Activated CD4-positive, alpha-beta memory T cell treated with anti-CD3 and anti-CD28 coated beads, Interleukin-2, amount 10 ng/mL, durations not matched to agents 7 days and 5 days (primary cell): Measurements from ENCODE around the gene HMX1. TPM values are rescaled to one million over a fixed set of nuclear protein-coding genes. Genes with fewer than 3 reads are reported as not detected.

ENCODE experiments used
- CTCF ChIA-PET: fragments of 350-600 bp; sonication (Branson Sonifier 250); formaldehyde crosslinking; loops from one replicate; lab custom pipeline; 2021; ENCODE audit warnings: antibody characterized with exemption, inconsistent platforms; lab: Charles Lee
- POLR2A ChIA-PET: fragments of 350-600 bp; sonication (Branson Sonifier 250); formaldehyde crosslinking; loops from one replicate; lab custom pipeline; 2021; ENCODE audit warnings: antibody characterized with exemption; lab: Charles Lee
- DNase-seq: peaks from one replicate; pipeline ENCODE4 v3.0.0-alpha.2; 2020
- H3K27ac Mint-ChIP-seq: one replicate; pipeline ENCODE4 v1.8.0; 2021; ENCODE audit warnings: mild to moderate bottlenecking, mixed read lengths
- H3K27me3 Mint-ChIP-seq: one replicate; pipeline ENCODE4 v1.8.0; 2021; ENCODE audit warnings: mixed read lengths
- H3K36me3 Mint-ChIP-seq: one replicate; pipeline ENCODE4 v1.8.0; 2021; ENCODE audit warnings: low read depth, mixed read lengths
- H3K4me1 Mint-ChIP-seq: one replicate; pipeline ENCODE4 v1.8.0; 2021; ENCODE audit warnings: mixed read lengths
- H3K4me3 Mint-ChIP-seq: one replicate; pipeline ENCODE4 v1.8.0; 2021; ENCODE audit warnings: mild to moderate bottlenecking, mixed read lengths
- H3K9me3 Mint-ChIP-seq: one replicate; pipeline ENCODE4 v1.8.0; 2021; ENCODE audit warnings: mixed read lengths
- total RNA-seq, 2 experiments: library from RNA; stranded (reverse); gene quantifications; one replicate each; pipeline ENCODE4 v1.2.3, GENCODE V29; 2021

The HMX1 gene
- total RNA-seq, 2 experiments from 2014 or later = not detected

GRCh38 chr4:8893624-8894423, 22.2 kb upstream of the HMX1 start:
- ChIA-PET CTCF (no interaction called here), POLR2A (no interaction called here)
- Mint-ChIP-seq H3K4me3 (no peak overlapping the region), H3K27me3 (peaks cover 35% of the 10 kb centered on the region), H3K36me3 (no peaks in the 10 kb centered on the region), H3K4me1 (no peaks in the 10 kb centered on the region), H3K9me3 (no peaks in the 10 kb centered on the region), H3K27ac (no peak overlapping the region)
- no peak for DNase-seq

- CTCF ChIA-PET = no interaction called here
- H3K27ac Mint-ChIP-seq = no peak overlapping the region
- no peak overlapping the region for H3K4me3 Mint-ChIP-seq
- H3K9me3 Mint-ChIP-seq = no peaks in the 10 kb centered on the region
- H3K4me1 Mint-ChIP-seq = no peaks in the 10 kb centered on the region
- POLR2A ChIA-PET = no interaction called here
- no peak for DNase-seq
- peaks cover 37% of the 10 kb centered on the region for H3K27me3 Mint-ChIP-seq
- no peaks in the 10 kb centered on the region for H3K36me3 Mint-ChIP-seq
Observed at GRCh38 chr4:8893227-8893623, 21.6 kb upstream of the HMX1 start.

GRCh38 chr4:8892556-8893226, 21.1 kb upstream of the HMX1 start:
- Mint-ChIP-seq H3K27ac (no peak overlapping the region), H3K36me3 (no peaks in the 10 kb centered on the region), H3K9me3 (no peaks in the 10 kb centered on the region), H3K27me3 (peaks cover 40% of the 10 kb centered on the region), H3K4me1 (no peaks in the 10 kb centered on the region), H3K4me3 (no peak overlapping the region)
- ChIA-PET POLR2A (no interaction called here), CTCF (no interaction called here)
- no peak for DNase-seq

- DNase-seq = no peak
- peaks cover 40% of the 10 kb centered on the region for H3K27me3 Mint-ChIP-seq
- no peak overlapping the region for H3K27ac Mint-ChIP-seq
- POLR2A ChIA-PET = no interaction called here
- no peaks in the 10 kb centered on the region for H3K36me3 Mint-ChIP-seq
- CTCF ChIA-PET = no interaction called here
- H3K4me1 Mint-ChIP-seq = no peaks in the 10 kb centered on the region
- no peak overlapping the region for H3K4me3 Mint-ChIP-seq
- H3K9me3 Mint-ChIP-seq = peaks cover 2% of the 10 kb centered on the region
Observed at GRCh38 chr4:8891646-8892555, 20.3 kb upstream of the HMX1 start.

- CTCF ChIA-PET = no interaction called here
- Mint-ChIP-seq H3K4me1 (no peaks in the 10 kb centered on the region), H3K27ac (no peak overlapping the region), H3K36me3 (no peaks in the 10 kb centered on the region), H3K27me3 (peaks cover 40% of the 10 kb centered on the region), H3K9me3 (peaks cover 2% of the 10 kb centered on the region), H3K4me3 (no peak overlapping the region)
- no peak for DNase-seq
- POLR2A ChIA-PET = no interaction called here
Observed at GRCh38 chr4:8891255-8891645, 19.6 kb upstream of the HMX1 start.

GRCh38 chr4:8888856-8889255, 17.2 kb upstream of the HMX1 start:
- no peak for DNase-seq
- ChIA-PET POLR2A (no interaction called here), CTCF (no interaction called here)
- Mint-ChIP-seq H3K9me3 (peaks cover 2% of the 10 kb centered on the region), H3K4me1 (no peaks in the 10 kb centered on the region), H3K4me3 (no peak overlapping the region), H3K27ac (no peak overlapping the region), H3K36me3 (no peaks in the 10 kb centered on the region), H3K27me3 (peaks cover 34% of the 10 kb centered on the region)

- peaks cover 27% of the 10 kb centered on the region for H3K27me3 Mint-ChIP-seq
- H3K9me3 Mint-ChIP-seq = peaks cover 2% of the 10 kb centered on the region
- H3K4me3 Mint-ChIP-seq = no peak overlapping the region
- no peak overlapping the region for H3K27ac Mint-ChIP-seq
- POLR2A ChIA-PET = no interaction called here
- CTCF ChIA-PET = no interaction called here
- no peak for DNase-seq
- no peaks in the 10 kb centered on the region for H3K4me1 Mint-ChIP-seq
- no peaks in the 10 kb centered on the region for H3K36me3 Mint-ChIP-seq
Observed at GRCh38 chr4:8886612-8887406, 15.2 kb upstream of the HMX1 start.

GRCh38 chr4:8882239-8882638, 10.6 kb upstream of the HMX1 start:
- Mint-ChIP-seq H3K36me3 (no peaks in the 10 kb centered on the region), H3K4me3 (no peak overlapping the region)

GRCh38 chr4:8880851-8881250, 9.2 kb upstream of the HMX1 start:
- ChIA-PET POLR2A (no interaction called here), CTCF (no interaction called here)
- H3K27me3 Mint-ChIP-seq = peaks cover 22% of the 10 kb centered on the region
- no peak overlapping the region for H3K4me3 Mint-ChIP-seq
- H3K27ac Mint-ChIP-seq = no peak overlapping the region
- no peaks in the 10 kb centered on the region for H3K36me3 Mint-ChIP-seq
- H3K4me1 Mint-ChIP-seq = no peaks in the 10 kb centered on the region
- DNase-seq = no peak
- H3K9me3 Mint-ChIP-seq = no peaks in the 10 kb centered on the region

More at GRCh38 chr4:8882239-8882638, 10.6 kb upstream of the HMX1 start:
- CTCF ChIA-PET = no interaction called here
- Mint-ChIP-seq H3K9me3 (peaks cover 2% of the 10 kb centered on the region), H3K27me3 (peaks cover 11% of the 10 kb centered on the region), H3K27ac (no peak overlapping the region), H3K4me1 (no peaks in the 10 kb centered on the region)
- no peak for DNase-seq
- POLR2A ChIA-PET = no interaction called here

- DNase-seq = no peak
- H3K4me3 Mint-ChIP-seq = no peak overlapping the region
- peaks cover 4% of the 10 kb centered on the region for H3K36me3 Mint-ChIP-seq
- H3K9me3 Mint-ChIP-seq = no peaks in the 10 kb centered on the region
- H3K27ac Mint-ChIP-seq = no peak overlapping the region
- H3K27me3 Mint-ChIP-seq = peaks cover 33% of the 10 kb centered on the region
- CTCF ChIA-PET = no interaction called here
- no peaks in the 10 kb centered on the region for H3K4me1 Mint-ChIP-seq
- POLR2A ChIA-PET = no interaction called here
Observed at GRCh38 chr4:8879574-8879973, 7.9 kb upstream of the HMX1 start.

GRCh38 chr4:8878421-8878820, 6.8 kb upstream of the HMX1 start:
- Mint-ChIP-seq H3K36me3 (peaks cover 4% of the 10 kb centered on the region), H3K27me3 (peaks cover 38% of the 10 kb centered on the region), H3K27ac (no peak overlapping the region), H3K9me3 (no peaks in the 10 kb centered on the region), H3K4me1 (no peaks in the 10 kb centered on the region), H3K4me3 (no peak overlapping the region)
- ChIA-PET POLR2A (no interaction called here), CTCF (no interaction called here)
- no peak for DNase-seq

GRCh38 chr4:8877780-8878040, 6.1 kb upstream of the HMX1 start:
- Mint-ChIP-seq H3K36me3 (peaks cover 4% of the 10 kb centered on the region), H3K9me3 (no peaks in the 10 kb centered on the region), H3K4me3 (no peak overlapping the region), H3K4me1 (no peaks in the 10 kb centered on the region), H3K27me3 (peaks cover 45% of the 10 kb centered on the region), H3K27ac (no peak overlapping the region)
- no peak for DNase-seq
- ChIA-PET POLR2A (no interaction called here), CTCF (no interaction called here)
